HG02623 (cell line): ENCODE measurements around the gene FEZF1.

Source experiments
- ATAC-seq: cut with Tn5 transposase; IDR thresholded peaks from one replicate; pipeline ENCODE4 v1.9.1; 2021; ENCODE audit warnings: moderate library complexity; ENCODE audit not compliant: unreplicated experiment

Gene FEZF1

GRCh38 chr7:122273117-122273516, 31.4 kb downstream of the FEZF1 start:
- no peak for ATAC-seq

DNA sequence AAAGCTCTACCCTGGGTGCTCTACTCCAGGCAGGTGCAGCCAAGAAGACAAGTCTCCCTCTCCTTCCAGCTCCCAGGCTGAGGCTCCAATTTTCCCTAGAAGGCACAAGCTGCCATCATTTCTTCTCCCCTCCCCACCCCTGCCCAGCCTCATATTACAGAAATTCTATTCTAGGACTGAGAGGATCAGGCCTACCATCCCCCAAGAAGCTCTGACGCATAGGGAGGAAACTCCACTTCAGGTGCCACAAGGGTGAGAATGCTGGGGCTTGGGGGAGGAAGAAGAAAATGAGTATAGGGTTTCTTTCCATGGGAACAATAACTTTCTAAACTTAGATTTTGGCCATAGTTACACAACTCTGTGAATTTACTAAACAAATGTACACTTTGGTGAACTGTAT, 35.3 kb downstream of the FEZF1 start:
- no peak for ATAC-seq

- no peak for ATAC-seq
Observed at GRCh38 chr7:122268101-122268500, 36.4 kb downstream of the FEZF1 start.

DNA sequence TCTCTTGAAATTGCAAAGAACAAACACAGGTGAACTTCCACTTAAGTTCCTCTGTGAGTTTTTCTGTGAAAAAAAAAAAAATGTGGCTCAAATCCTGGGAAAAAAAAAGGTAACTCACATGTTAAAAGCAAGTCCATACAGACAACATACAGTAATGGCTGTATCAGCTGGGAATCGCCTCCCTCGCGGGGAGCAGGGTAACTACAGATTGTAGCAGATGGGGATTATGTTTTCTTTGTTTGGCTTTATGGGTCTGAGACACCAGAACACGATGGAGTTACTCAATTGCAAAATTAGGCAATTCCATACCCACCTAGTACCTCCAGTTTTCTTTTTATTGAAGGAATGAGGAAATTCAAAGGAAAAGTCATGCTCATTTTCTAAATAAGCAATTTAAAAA, 42.3 kb downstream of the FEZF1 start:
- no peak for ATAC-seq

DNA sequence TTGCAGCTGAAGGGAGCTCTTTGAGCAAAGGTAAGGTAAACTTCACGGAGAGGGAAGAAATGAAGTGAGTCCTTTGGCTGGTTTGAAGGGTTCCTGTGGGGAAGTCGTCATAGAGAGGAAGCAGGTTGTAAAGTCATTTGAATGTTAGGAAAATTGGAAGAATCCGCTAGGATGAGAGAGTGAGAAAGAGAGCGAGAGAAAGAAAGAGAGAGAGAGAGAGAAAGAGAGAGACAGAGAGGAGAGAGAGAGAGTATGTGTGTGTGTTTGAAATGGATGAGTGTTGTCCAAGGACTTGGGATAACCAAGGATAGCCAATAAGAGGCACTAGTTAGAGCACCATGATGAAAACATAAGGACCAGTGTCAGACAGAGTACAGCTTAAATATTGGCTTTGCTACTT, 43.1 kb downstream of the FEZF1 start:
- ATAC-seq, result no peak

DNA sequence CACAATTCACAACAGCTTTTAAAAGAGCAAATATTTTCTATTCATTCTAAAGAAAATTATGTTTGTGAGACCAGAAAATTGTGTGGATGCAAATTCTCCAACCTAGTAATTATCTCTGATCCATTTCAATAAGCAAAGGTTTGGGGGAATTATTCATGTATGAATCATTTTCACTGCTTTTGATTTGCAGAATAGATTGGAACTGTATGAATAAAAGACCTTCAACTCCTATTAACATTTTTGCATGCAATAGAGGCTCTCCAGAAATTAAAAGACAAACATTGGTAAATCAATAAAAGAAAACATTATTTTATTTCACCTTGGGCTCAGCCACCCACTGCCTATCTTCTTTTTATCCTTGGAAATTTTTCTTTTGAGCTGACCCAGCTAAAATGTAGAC, 43.5 kb downstream of the FEZF1 start:
- no peak for ATAC-seq

DNA sequence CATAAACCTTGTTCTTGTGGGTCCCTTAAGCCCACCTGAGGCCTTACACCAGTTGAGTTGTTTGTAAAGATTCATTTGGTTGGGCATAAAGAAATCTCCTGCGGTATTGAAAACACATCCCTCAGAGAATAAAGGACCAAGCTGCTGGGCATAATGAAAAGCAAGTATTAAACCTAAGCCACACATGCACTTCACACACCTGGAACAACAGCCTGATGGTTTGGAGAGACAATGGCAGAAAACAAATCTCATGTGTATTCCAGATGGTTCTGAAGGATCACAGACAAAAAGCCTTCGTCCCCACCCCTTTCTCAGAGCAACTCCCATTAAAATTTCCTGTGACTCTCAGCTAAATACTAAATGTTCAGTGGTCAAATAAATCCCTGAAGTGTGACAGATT, 44.2 kb downstream of the FEZF1 start:
- no peak for ATAC-seq

- ATAC-seq, result no peak
Observed at GRCh38 chr7:122258971-122259370, 45.6 kb downstream of the FEZF1 start.

DNA sequence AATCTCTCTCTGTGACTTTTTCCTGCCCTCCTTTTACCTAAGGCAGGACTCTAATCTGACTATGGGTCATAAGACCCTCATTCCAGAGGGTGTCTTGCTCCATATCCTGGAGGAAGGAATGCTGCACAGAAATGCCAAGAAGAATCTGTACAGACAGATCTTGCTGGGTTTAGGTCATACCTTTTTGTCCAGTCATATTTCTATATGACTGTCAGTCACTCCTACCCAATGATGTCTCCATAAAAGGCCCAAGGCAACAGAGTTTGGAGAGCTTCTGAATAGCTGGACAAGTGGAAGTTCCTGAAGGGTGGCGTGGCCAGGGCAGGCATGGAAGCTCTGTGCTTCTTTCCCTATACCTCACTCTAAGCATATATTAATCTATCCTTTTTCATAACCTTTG, 47.5 kb downstream of the FEZF1 start:
- ATAC-seq, result no peak

- ATAC-seq, result no peak
Observed at GRCh38 chr7:122256046-122256445, 48.5 kb downstream of the FEZF1 start.

DNA sequence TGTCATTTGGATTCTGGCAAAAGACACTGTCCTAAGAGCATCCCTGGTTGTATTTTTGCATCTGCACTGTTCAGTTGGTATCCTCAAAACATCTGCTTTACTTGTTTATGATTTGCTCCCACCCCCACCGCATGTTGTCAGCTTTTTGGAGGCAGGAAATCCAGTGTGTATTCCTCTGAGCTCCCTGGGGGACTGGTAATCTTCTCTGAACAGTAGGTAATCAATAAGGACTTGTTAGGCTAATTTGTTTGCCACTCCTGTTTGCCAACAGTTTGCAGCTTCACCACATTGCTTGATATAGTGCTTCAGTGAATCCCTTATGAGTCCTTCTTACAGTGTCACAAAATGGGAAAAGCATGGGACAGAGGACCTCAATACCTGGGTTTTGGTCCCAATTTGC, 49.1 kb downstream of the FEZF1 start:
- ATAC-seq, result no peak
